ENCODE data around the gene GPR137B. TPM values are rescaled to one million over a fixed set of nuclear protein-coding genes. Genes with fewer than 3 reads are reported as not detected.

GPR137B gene
- total and polyA plus RNA-seq, 9 of the 15 experiments (the other 6 are each of a cell fraction or from before 2014, with no cell fraction given) = 0.04 to 1.0 (median 0.62) TPM

GRCh38 chr1:236103646-236104218 lies 38.6 kb upstream of the GPR137B start (continued):
- no peak for TF ChIP-seq PBX2 (CRISPR knock-in tag; IDR thresholded peaks at IDR 0.05; ENCODE audit: low read depth)
- TF ChIP-seq PBX2 (tag; conservative IDR thresholded peaks at IDR 0.05; ENCODE audit: low read depth) = peak; percentile 46; the same call in 1 of the 2 replicates
- peak; percentile 94 for TF ChIP-seq DEAF1 (CRISPR knock-in tag; IDR thresholded peaks at IDR 0.05)
- no peak for TF ChIP-seq ZBTB43 (CRISPR knock-in tag; IDR thresholded peaks at IDR 0.05)
- TF ChIP-seq FOXP1 (CRISPR knock-in tag; IDR thresholded peaks at IDR 0.05) = no peak
- no peak for TF ChIP-seq PHF20 (IDR thresholded peaks at IDR 0.05; ENCODE audit: partially characterized antibody)
- no peak for TF ChIP-seq E2F8 (IDR thresholded peaks at IDR 0.05; ENCODE audit: low read depth, partially characterized antibody)
- TF ChIP-seq CHAMP1 (IDR thresholded peaks at IDR 0.05) = no peak
- no peak for TF ChIP-seq HMBOX1 (IDR thresholded peaks at IDR 0.05)
- TF ChIP-seq ZBTB1 (CRISPR knock-in tag; IDR thresholded peaks at IDR 0.05; ENCODE audit: borderline replicate concordance, low read depth) = no peak
- TF ChIP-seq ZNF76 (CRISPR knock-in tag; IDR thresholded peaks at IDR 0.05; ENCODE audit: borderline replicate concordance) = no peak
- no peak for TF ChIP-seq MITF (IDR thresholded peaks at IDR 0.05)
- TF ChIP-seq ZNF124 (CRISPR knock-in tag; IDR thresholded peaks at IDR 0.05) = no peak

All from K562 (cell line).